8988T (cell line): Measurements from ENCODE around the gene SLC25A22.

Experiments
- DNase-seq: peaks from one replicate; pipeline ENCODE4 v3.0.0; 2011

SLC25A22 gene

DNA sequence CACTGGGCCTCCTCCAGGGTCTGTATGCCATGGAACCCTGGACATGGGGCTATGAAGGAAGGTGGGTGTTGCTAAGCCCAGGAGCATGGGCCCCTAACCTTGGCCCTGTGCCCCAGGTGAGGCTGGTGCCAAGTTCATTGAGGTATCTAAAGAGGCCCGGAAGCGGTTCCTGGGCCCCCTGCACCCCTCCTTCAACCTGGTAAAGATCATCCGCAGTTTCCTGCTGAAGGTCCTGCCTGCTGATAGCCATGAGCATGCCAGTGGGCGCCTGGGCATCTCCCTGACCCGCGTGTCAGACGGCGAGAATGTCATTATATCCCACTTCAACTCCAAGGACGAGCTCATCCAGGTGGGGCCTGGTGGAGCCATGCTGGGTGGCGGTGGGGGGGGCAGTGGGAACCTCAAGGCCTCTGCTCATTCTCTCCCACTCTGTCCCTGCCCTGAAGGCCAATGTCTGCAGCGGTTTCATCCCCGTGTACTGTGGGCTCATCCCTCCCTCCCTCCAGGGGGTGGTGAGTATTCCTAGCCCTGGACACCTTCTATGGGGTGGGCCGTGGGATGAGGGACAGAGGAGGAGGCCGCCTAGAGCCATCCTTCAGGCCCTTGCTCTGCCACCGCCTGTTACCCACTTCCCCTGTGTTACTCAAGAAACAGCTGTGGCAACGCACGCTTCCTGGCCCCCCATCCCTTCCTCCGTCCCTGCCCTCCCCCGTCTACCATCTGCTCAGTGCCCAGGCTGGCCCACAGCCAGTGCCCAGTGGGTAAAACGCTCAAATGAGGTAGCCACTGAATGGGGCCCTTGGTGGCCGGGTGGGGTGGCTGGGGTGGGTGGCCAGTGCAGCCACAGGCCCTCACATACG, 23.7 kb upstream of the SLC25A22 start:
- DNase-seq: no peak

- DNase-seq: peak; percentile 97
These were observed 22.8 kb upstream of the SLC25A22 start for GRCh38 chr11:820655-821511.

DNA sequence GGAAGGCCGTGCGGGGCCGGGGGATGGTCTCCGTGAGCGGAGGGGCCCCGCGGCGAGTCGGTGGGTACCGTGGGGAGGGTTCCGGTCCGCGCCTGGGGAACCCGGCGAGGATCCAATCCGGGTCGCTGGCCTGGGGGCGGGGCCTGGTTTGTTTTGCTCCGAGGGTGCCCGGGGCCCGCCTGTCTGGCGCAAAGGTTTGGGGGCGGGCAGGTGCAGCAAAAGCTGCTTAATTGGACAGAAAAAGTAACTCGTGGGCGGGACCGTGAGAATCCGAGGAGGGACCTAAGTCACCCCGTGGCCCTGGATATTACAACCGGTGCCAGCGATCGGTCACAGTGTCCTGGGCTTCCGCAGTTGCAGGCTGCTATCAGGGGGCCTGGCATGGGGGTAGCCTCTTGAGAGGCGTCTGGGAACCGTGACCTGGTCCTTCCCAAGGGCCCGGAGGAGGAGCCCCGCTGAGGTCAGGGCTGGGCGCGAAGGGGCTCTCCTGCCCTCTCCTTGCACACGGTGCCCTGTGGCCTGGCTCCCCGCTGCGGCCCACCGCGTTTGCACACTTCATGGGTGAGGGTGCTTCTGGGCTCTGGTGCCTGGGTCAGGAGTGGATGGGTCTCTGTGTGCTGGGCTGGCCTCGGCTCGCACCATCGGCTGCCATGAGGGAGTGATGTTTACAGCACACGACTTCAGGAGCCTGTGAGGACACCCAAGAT, 22.0 kb upstream of the SLC25A22 start:
- peak; percentile 96 for DNase-seq

DNA sequence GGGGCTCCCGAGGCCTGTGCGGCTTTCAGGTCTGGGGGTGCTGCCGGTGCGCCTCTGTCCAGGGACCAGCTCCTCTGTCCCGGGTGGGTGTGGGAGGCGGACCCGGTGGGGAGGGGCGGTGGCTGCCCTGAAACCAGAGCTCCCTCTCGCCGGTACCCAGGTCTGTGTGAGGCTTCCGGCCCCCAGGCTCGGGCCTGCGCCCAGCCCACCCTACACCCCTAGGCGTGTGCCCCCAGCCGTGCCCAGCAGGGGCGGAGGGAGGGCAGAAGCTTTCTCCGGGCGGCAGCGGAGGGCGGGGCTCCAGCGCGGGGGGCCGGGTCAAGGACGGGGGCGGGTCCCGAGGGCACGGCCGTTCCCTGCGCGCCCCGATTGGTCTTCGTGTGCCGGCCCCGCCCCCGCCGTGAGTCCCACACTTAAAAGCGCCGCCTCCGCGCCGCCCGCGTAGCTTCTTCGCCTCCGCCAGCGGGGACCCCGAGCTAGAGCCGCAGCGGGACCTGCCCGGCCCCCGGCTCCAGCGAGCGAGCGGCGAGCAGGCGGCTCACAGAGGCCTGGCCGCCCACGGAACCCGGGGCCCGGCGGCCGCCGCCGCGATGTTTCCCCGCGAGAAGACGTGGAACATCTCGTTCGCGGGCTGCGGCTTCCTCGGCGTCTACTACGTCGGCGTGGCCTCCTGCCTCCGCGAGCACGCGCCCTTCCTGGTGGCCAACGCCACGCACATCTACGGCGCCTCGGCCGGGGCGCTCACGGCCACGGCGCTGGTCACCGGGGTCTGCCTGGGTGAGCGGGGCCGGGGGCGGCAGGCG, 21.2 kb upstream of the SLC25A22 start:
- peak; percentile 94 for DNase-seq

DNA sequence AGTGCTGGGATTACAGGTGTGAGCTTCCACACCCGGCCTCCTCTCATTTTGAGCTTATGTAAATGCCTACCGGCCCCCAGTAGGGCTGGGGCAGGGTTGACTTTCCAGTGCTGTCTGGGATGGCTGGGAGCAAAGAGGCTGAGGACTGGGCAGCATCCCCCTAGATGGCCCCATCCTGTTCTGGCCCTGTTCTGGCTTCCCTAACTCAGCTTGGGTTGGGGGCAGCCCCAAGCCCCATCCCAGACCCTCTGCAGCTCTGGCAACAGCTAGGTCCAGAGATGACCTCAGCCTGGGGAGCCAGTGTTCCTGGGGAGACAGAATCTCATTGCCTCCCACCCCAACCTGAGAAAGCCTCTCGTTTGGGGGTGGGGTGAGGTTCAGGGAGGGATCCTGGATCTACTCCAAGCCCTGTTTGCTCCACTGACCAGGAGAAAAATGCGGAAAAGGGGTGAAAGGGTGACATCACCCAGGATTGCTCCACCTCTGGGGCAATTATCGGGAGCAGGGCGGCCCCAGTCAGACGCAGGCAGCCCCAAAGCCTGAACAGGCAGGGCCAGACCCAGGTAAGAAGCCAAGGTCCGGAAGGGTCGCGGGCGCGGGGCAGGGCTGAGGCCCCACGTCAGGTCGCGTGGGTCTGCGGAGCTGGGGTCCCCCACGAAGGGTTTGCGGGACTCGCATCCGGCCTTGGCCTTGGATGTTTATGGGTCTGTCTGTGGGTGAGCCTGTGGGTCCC, 20.5 kb upstream of the SLC25A22 start, which contains the start of gene PNPLA2:
Gene PNPLA2, plus strand, starts transcription at position 519 of the 733 bp plus-strand sequence. CDS start 805 bp downstream, outside the sequence.
- no peak for DNase-seq

DNA sequence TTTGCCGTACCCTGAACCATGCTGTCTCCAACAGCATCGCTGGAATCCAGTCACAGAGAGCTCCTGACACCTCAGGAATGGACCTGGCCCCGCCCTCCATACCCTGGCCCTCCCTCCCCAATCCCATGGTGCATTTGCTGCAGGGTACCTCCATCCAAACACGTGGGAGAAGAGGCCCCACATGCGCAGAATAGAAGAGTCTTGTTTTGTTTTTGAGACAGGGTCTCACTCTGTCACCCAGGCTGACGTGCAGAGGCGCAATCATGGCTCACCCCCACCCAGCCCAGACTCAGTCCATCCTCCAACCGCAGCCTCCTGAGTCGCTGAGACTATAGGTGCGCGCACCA, 18.3 kb upstream of the SLC25A22 start:
- no peak for DNase-seq

DNA sequence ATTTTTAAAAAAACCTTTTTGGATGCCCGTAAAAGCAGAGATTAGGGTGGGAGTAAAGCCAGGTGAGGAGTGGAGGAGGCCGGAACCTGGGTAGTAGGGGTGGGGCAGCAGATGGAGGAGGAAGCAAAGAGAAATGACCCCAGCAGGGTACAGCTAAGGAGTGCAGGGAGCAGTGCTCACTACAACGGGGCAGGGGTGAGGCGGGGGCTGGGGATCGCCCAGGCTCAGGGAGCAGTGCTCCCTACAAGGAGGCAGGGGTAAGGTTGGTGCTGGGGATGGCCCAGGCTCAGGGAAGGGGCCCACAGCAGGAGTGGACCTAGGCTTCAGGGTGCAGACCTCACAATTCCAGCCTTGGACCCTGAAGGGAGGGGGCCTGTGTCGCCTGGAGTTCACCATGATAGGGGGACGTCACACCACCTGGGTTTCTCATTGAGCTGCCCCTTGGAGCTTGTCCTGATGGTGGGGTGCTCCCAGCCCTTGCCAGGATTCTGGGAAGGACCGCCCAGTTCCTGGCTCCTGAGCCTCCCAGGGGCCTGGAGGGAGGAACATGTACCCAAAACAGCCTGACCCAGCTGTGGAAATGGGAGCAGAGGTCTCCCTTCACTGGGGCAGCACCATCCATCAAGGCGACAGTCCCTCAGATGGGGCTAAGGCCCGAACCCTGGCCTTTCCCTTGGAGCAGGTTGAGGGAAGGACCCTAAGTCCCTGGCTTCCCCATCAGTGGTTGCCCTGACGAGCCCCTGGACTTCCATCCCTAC, 17.8 kb upstream of the SLC25A22 start:
- DNase-seq: no peak

DNA sequence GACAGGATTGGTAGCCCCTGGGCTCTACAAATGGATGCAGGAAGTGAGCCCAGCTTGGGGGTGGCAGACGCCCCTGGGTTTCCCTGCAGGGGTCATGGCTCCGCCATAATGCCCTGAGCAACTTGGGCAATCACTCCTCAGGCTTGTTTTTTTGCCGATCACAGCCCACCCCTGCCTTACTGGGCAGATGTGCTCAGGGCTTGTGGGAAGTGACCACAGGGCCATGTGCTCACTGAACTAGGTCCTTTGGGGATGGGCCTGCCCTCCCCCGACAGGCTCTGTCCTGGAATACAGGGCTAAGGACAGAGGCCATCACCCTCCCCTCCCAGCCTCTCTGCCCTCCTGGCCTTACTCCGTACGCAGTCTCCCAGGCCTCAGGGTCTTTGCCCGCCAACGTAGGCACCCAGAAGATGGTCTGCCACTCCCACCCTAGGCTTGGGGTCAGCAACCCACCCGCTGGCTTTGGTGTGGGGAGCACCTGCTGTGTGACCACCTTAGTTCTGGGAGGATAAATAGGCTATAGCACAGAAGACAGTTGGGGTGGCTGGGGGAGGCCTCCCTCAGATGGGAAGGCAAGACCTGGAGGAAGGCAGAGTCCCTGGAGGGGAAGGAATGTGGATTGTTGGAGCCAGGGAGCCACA, 15.5 kb upstream of the SLC25A22 start:
- DNase-seq: no peak

GRCh38 chr11:813072-813455, 15.0 kb upstream of the SLC25A22 start:
- DNase-seq: no peak

- DNase-seq: no peak
These were observed 14.3 kb upstream of the SLC25A22 start for GRCh38 chr11:812390-812789.

- DNase-seq: no peak
These were observed 13.6 kb upstream of the SLC25A22 start for GRCh38 chr11:811446-812245.

GRCh38 chr11:810040-810567, 12.0 kb upstream of the SLC25A22 start:
- DNase-seq: no peak

- peak; percentile 99 for DNase-seq
These were observed 11.4 kb upstream of the SLC25A22 start, which contains the start of gene RPLP2 for GRCh38 chr11:809287-810039. TSS of gene RPLP2 (plus strand) at chr11:809967. CDS start at chr11:810235, 268 bp downstream.

GRCh38 chr11:808427-809286, 10.6 kb upstream of the SLC25A22 start:
- no peak for DNase-seq

DNA sequence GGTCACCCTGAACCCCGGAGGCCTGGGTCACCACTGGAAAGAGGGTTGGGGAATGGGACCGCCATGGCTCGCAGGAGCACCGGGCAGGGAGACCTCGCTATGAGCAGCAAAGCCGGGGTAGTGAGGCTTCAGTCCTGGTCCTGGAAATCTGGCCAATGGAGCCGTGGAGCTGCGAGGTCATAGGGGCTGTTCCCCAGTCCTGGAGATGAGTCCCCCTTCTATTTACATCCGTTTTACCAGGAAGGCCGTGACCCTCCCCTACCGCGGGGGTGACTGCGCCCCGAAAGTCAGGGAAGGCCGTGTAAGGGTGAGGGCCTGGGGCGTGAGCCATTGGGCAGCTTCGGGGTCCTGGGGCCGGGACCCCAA, 6.5 kb upstream of the SLC25A22 start:
- no peak for DNase-seq

DNA sequence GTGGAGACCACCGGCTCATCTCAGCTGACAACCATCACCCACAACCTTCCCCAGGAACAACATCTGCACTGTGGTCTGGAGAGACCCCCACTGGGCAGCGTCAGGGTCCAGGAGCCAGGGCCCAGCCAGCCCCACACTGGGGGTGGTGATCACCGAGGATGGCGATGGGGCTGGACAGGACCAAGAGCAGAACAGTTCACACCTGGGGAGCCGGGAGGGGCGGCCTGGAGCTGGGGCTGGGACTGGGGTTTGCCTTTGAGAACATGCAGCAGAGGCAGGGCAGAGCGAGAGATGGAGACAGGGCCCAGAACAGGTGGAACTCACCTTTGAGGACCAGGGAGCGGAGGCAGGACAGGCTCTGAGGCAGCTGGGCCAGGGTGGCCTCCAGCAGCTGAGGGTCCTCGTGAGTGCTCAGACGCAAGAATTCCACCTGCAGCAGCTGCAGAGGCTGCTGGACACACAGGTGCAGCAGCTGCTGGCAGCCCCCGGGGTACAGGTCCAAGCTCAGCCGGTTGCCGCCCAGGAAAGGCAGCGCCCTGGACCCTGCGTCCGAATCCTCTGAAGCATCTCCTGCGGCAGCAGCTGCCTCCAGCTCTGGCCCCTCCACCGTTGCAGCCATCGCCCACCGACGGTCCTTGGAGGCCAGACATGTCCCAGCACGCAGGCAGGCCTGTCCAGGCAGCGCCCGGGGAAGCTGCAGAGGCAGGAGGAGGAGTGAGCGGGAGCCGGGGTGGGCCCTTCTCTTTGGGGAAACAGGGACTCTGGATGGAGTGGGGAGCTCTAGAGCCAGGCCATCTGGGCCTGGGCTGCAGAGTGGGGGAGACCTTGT, 5.9 kb upstream of the SLC25A22 start:
- peak; percentile 89 for DNase-seq

DNA sequence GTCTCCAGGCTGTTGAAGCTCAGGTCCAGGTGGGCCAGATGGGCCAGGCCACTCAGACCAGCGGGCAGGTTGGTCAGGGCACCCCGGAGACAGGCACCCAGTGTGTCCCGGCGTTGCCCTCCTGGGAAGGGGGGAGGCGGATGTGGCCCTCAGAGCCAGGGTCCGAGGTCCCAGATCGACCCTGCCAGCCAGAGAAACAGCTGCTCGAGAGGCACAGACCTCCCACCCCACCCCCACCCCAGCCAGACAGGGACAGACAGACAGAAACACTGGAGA, 5.3 kb upstream of the SLC25A22 start:
- no peak for DNase-seq
